Ishikawa (cell line): ENCODE results near the gene IQGAP1.
A peak's percentile ranks its signal among the peaks of the same experiment; 100 is the strongest.

Experiments
- CEBPB ChIP-seq: IDR thresholded peaks from 2 replicates; pipeline ENCODE4 v1.6.1; 2012
- CREB1 ChIP-seq: IDR thresholded peaks from 2 replicates; pipeline ENCODE4 v1.6.1; 2012; ENCODE audit warnings: low read depth
- EGR1 ChIP-seq: IDR thresholded peaks from 2 replicates; pipeline ENCODE4 v1.6.1; 2012
- EP300 ChIP-seq: IDR thresholded peaks from 2 replicates; pipeline ENCODE4 v1.6.1; 2012; ENCODE audit warnings: borderline replicate concordance
- FOXM1 ChIP-seq: IDR thresholded peaks from 2 replicates; pipeline ENCODE4 v1.6.1; 2012; ENCODE audit warnings: low read depth, borderline replicate concordance
- MAX ChIP-seq: IDR thresholded peaks from 2 replicates; pipeline ENCODE4 v1.6.1; 2012
- NFIC ChIP-seq: IDR thresholded peaks from 2 replicates; pipeline ENCODE4 v1.6.1; 2012
- RAD21 ChIP-seq: IDR thresholded peaks from 2 replicates; pipeline ENCODE4 v1.6.1; 2012; ENCODE audit warnings: low read depth
- REST ChIP-seq: IDR thresholded peaks from 2 replicates; pipeline ENCODE4 v1.6.1; 2012; ENCODE audit warnings: low read depth, mild to moderate bottlenecking
- TAF1 ChIP-seq: IDR thresholded peaks from 2 replicates; pipeline ENCODE4 v1.6.1; 2012; ENCODE audit warnings: low read depth, mild to moderate bottlenecking
- TCF12 ChIP-seq: IDR thresholded peaks from 2 replicates; pipeline ENCODE4 v1.6.1; 2012; ENCODE audit warnings: low read depth
- TEAD4 ChIP-seq: IDR thresholded peaks from 2 replicates; pipeline ENCODE4 v1.6.1; 2012
- USF1 ChIP-seq: IDR thresholded peaks from 2 replicates; pipeline ENCODE4 v1.6.1; 2012
- YY1 ChIP-seq: IDR thresholded peaks from 2 replicates; pipeline ENCODE4 v1.6.1; 2012; ENCODE audit warnings: low read depth
- ZBTB7A ChIP-seq: IDR thresholded peaks from 2 replicates; pipeline ENCODE4 v1.6.1; 2012; ENCODE audit warnings: low read depth

IQGAP1 gene

DNA sequence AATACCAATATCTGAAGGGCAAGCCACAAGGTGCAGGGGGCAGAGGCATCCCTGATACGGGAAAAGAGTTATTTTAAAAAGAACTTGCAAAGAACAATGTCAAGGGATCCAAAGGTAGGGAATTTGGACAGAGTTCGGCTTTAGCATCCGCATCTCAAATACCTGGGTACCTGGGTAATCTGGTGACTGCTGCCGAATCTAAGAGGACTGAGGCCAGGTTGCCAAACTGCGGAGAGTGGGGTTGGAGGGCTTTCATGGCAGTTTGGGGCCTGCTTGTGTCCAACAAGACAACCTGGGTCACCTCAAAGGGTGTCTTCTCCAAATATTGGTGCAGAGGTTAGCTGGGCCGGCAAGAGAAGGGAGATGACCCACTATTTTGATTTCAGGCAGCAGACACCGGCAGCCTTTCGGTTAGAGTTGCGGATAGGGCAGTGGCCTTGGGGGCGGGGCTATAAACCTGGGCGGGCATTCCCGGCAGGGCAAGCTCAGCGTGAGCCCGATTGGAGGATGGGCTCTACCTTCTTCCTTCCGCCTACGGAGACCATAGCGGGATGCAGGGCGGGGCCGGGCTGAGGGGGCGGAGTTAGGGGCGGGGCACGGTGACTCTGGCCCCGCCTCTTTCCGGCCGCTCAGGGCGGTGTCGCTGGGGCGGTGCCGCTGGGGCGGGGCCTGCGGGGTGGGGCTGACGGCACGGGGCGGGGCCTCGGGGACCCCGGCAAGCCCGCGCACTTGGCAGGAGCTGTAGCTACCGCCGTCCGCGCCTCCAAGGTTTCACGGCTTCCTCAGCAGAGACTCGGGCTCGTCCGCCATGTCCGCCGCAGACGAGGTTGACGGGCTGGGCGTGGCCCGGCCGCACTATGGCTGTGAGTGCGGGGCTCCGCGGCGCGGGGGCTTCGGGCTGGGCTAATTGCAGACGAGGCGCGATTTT lies at the start of gene IQGAP1:
Gene IQGAP1, plus strand, starts transcription at position 709 of the 928 bp plus-strand sequence. Its CDS starts 100 bp downstream, at position 809.
- no peak for TF ChIP-seq REST
- TF ChIP-seq USF1: no peak
- TF ChIP-seq TAF1: peak; percentile 72
- peak; percentile 87 for TF ChIP-seq YY1
- TF ChIP-seq CEBPB: no peak
- TF ChIP-seq CREB1: no peak
- no peak for TF ChIP-seq ZBTB7A
- peak; percentile 3; the same call in 1 of the 2 replicates for TF ChIP-seq RAD21
- TF ChIP-seq FOXM1: no peak
- no peak for TF ChIP-seq EGR1
- peak; percentile 35; the same call in 1 of the 2 replicates for TF ChIP-seq NFIC
- no peak for TF ChIP-seq EP300
- peak; percentile 54 for TF ChIP-seq MAX
- TF ChIP-seq TCF12: no peak; the same call in 1 of the 2 replicates
- TF ChIP-seq TEAD4: no peak

GRCh38 chr15:90338532-90338931 lies 49.5 kb upstream of the IQGAP1 start:
- TF ChIP-seq ZBTB7A (no peak), YY1 (no peak), TAF1 (no peak), TCF12 (no peak), RAD21 (no peak), REST (no peak), FOXM1 (no peak), EGR1 (no peak), USF1 (no peak)

DNA sequence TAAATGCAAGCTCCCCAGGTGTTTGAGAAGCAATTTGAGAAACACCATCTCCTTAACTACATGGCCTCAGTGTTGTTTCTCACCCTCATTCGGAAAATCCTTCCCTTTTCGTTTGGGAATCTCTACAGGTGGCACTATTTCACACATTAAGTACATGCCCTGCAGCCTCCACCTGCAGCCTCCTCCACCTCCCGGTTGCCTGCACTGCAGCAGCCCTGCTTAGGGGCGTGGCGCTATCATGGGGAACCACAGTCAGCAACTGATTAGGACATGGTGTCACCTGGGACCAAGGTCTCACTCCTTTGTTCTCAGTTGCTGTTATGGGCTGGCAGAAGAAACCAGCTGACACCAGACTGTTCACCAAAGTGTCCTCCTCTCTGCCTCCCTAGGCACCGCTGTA lies 47.7 kb upstream of the IQGAP1 start:
- TF ChIP-seq YY1 (no peak), TAF1 (no peak), EP300 (no peak), TCF12 (no peak), EGR1 (no peak), USF1 (no peak), RAD21 (peak; percentile 53)

GRCh38 chr15:90343302-90343790 lies 44.7 kb upstream of the IQGAP1 start:
- TF ChIP-seq TCF12: no peak
- no peak for TF ChIP-seq YY1

DNA sequence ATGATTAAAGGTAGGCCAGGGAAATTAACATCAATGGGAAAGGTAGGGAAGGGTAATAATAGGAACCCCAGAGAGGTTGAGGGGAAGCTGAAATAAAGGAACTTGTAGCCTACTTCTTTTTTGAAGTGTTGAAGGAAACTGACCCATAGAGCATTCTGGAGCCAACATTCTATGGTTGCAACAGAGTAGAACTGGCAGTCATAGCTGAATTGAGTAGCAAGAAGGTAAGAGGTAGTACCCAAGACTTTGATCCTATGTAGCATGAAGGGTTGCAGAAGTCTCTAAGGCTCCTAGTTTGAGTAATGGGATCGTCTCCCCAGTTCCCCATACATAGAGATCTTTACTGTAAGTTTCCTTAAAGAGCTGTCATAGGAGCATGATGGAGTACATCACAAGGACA lies 43.4 kb upstream of the IQGAP1 start:
- TF ChIP-seq TCF12: no peak
- TF ChIP-seq TEAD4: no peak
- no peak for TF ChIP-seq USF1
- no peak for TF ChIP-seq CREB1
- no peak for TF ChIP-seq TAF1
- TF ChIP-seq YY1: no peak
- no peak for TF ChIP-seq RAD21
- TF ChIP-seq ZBTB7A: no peak
- TF ChIP-seq EGR1: no peak
- TF ChIP-seq REST: no peak
- no peak for TF ChIP-seq FOXM1
- no peak for TF ChIP-seq CEBPB
- TF ChIP-seq MAX: no peak
- no peak for TF ChIP-seq EP300
- no peak for TF ChIP-seq NFIC
